HG02870 (cell line): ENCODE measurements around the gene APBA3.

Experiments used
- ATAC-seq: cut with Tn5 transposase; IDR thresholded peaks from one replicate; pipeline ENCODE4 v1.9.1; 2021; ENCODE audit warnings: mild to moderate bottlenecking, moderate library complexity; ENCODE audit not compliant: unreplicated experiment

The APBA3 gene

DNA sequence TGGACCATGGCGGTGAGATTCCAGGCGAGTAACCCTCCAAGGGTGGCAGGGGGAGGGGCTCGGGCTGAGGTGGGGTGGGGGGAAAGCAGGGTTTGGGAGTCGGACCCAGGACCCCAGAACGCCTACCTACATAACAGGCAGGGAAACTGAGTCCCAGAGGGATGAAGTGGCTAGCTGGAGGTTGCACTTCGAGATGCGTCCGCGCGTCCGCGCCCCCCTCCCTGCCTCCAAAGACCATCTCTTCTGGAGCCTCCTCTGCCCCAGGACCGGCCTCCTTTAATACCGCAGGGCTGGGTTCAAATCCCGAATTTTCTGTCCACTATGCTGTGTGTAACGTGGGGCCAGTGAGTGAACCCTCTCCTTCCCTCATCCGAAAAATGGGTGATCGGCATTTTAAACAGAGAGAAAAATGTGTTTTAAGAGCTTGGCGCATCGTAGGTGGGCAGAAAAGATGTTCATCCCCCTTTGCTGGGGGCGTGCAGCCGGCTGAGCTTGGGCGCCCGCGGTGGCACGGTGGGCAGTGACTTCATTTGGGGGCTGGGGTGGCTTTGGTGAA, 39.5 kb downstream of the APBA3 start:
- ATAC-seq = no peak

DNA sequence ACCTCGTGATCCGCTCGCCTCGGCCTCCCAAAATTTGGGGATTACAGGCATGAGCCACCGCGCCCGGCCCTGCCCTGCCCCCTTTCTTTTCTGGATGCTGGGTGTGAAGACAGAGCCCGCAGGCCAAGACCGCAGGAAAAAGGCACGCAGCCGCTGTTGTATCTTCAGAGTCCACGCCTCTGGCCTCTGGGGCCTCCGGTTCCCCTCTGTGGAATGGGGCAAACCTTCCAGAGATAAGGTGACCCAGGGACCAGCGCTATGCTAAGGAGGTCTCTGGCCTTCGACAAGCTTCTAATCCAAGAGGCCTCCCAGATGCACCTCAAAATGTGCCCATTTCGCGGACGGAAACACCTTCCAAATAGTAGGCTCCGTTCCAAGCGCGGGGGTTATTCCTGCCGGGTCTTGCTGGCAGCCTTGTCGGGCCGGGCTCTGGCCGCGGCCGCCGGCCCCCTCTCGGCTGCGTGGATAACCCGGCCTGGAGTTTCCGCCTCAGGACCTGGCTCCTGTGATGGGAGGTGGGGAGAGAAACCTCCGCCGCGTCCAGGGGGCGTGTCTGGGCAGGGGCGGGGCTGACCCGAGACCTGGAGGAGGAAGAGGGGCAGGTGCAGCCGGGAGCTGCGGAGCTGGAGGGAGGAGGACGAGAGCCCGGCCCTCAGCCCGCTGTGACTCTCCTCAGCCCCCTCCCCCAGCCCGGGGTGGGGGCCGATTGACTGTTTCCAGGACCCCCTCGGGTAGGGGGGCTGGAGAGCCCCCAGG, 40.2 kb downstream of the APBA3 start:
- no peak for ATAC-seq

DNA sequence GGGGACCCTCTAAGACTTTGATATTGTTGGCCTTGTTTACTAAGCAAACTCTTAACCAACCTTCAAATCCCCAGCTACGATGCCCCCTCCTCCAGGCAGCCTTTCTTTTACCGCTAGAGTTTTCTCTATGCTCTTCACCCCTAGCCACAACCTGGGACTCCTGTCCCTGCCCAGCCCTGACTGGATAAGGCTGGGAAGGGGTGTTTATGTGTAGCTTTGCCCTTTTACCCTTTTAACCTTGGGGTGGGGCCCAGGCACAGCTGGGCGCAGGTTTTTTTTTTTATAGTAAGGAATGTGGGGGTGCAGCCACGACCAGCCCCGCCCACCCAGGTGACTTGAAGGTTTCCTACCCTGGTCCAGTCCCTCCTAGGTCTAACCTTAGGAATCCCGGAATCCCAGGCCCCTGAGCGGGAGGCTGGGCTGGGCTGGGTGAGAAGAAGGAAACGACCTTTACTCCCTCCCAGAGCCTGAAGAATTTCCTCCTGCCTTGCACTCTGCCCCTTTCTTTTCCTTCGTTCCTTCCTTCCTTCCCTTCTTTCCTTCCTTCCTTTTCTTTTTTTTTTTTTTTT, 41.1 kb downstream of the APBA3 start:
- ATAC-seq = no peak

DNA sequence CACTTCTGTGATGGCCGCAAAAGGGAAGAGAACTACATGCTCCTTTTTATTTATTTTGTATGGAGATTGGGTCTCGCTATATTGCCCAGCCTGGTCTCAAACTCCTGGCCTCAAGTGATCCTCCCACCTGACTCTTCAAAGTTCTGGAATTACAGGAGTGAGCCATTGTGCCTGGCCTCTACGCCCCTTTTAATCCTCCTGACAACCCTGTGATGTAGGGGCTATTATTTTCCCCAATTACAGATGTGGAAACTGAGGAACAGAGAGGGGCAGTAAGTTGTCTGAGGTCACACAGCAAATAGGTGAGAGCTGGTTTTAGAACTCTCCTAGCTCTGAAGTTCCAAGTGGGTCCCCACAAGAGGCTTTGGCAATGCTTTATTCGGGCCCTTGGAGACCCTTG, 41.6 kb downstream of the APBA3 start:
- ATAC-seq = no peak

DNA sequence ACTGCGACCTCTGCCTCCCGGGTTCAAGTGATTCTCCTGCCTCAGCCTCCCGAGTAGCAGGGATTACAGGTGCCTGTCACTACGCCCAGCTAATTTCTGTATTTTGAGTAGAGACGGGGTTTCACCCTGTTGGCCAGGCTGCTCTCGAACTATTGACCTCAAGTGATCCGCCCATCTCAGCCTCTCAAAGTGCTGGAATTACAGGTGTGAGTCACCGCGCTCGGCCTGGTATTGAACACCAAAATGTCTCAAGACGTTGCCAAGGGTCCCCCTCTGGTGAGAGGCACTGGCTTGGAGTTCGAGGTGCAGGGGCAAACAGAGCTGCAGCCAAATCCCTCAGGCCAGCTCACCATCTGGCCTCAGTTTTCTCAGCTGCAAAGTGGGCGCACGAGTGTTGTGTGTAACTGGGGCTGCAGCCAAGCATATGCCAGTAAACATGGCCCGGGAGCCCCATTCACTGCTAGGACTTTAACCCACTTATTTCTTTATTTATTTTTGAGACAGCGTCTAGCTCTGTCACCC, 45.3 kb downstream of the APBA3 start:
- no peak for ATAC-seq

DNA sequence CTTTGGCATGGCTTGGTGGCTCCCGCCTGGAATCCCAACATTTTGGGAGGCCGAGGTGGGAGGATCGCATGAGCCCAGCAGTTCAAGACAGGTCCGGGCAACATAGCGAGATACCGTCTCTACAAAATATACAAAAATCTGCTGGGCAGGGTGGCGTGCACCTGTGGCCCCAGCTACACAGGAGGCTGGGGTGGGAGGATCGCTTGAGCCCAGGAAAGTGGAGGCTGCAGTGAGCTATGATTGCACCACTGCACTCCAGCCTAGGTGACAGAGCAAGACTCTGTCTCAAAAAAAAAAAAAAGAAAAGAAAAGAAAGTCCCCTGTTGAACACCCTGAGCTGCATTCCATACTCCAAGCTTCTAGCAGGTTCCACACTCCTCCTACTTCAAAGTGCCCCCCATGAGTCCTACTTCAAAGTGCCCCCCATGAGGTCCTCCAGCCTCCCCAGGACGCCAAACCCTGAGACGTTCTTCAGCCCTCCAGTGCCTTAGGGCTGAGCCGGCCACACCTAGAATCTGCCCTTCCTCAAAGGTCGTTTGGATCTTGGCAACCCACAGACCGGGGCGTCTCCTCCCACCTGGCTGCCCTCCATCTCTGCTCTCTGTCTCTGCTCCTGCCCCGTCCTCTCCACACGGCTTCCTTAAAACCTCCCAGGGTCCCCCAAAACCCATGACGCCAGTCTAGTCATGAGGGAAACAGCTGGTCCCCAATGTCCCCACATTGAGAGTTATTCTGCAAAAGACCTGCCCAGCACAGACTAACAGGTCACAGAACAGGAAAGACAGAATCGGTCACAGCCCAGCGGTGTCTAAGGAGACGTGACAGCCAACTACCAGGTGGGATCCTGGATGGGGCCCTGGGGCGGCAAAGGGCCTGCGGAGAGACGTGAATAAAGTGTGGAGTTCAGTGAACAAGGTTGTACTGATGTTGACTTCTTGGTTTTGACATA, 48.6 kb downstream of the APBA3 start:
- no peak for ATAC-seq

DNA sequence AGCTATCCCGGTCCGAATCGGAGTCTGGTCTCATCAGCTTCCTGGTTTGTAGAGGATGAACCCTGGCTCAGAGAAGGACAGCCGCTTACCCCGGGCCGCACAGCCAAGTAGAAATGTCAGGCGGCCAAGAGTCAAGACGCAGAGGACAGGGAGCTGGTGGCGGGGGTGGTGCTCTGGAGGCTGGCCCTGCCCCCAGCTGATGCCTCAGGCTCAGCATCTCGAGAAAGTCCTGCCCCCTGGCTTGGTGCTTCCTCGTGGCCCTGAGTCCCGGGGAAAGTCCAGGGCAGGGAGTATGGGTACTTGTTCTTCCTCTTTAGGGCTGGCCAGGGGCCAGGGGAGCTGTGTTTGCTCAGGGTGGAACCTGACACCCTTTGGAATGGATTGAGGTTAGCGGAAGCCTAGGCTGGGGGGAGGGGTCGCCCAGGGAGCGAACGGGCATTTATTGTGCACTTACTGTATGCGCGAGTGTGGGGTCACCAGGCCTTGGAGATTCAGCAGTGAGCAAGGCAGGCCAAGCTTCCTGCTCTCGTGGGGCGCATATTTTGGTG, 51.2 kb downstream of the APBA3 start:
- no peak for ATAC-seq

DNA sequence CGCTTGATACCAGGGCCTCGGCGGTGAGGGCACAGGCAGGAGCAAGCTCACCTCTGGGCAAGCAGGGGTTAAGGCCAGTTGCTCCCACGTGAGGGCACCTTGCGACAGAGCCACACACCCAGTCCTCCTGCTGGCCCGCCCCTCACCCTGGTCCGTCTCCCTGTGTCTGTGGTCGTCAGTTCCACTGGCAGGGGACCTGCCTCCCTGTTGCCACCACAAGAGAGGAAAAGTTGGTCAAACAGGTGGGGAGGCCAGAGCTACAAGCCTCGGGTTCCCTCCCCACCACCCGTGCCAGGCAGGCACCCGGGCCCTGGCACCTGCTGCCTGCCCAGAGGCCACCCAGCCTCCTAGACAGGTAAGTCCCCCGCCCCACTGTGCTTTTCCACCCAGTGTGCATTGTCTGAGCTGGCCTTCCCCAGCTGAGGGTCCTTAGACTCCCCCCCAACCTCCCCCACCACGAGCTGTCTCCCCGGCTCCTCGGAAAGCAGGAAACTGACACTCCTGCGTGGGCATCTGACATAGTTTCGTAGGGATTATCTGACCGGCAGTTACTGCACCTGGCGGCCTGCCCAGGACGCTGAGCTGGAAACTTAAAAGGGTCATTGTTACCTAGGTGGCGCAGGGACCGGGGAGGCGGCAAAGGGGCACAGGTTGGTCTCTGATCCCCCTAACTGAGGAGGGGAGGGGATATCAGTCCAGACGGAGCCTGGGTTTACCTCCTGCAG, 53.1 kb downstream of the APBA3 start, which contains the start of gene TJP3:
Gene TJP3 (plus strand): TSS at position 178 of the 725 bp plus-strand sequence. CDS start 20,049 bp downstream, outside the sequence.
- no peak for ATAC-seq

DNA sequence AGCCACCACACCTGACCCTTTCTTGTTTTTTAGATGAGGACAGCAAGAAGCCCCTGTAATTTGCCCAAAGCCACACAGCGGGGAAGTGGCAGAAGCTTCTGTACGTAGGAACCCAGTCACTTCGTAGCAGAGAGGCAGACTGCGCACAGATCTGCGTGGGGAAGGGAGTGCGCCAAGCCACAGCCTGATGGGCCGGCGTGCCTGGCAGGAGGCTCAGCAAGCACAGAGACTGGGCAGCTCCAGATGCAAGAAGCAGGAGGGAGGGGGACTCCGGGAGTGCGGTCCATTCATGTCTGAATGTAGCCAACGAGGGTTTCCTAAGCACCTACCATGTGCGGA, 53.7 kb downstream of the APBA3 start:
- ATAC-seq = no peak

DNA sequence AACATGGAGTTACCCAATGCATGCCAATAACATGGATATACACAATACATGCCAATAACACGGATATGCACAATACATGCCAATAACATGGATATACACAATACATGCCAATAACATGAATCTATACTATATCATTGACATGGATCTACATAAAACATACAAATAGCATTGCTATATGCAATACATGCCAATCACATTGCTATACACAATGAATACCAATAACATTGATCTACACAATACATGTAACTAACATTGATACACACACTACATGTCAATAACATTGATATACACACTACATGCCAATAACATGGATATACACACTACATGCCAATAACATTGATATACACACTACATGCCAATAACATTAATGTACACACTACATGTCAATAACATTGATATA, 60.3 kb downstream of the APBA3 start:
- no peak for ATAC-seq
